Stromal cell of bone marrow (primary cell): ENCODE results near the gene TPBGL.
"Not testable (repeated sequence)": the region's sequence is repeated elsewhere in the genome, so short reads cannot be mapped to it uniquely, and the experiment has no call there.

Source experiments
- DNase-seq: peaks from one replicate; pipeline ENCODE4 v3.0.0-alpha.2; 2012; ENCODE audit warnings: low read depth

The TPBGL gene

GRCh38 chr11:75272821-75273301 is 32.3 kb downstream of the TPBGL start:
- DNase-seq: no peak

DNA sequence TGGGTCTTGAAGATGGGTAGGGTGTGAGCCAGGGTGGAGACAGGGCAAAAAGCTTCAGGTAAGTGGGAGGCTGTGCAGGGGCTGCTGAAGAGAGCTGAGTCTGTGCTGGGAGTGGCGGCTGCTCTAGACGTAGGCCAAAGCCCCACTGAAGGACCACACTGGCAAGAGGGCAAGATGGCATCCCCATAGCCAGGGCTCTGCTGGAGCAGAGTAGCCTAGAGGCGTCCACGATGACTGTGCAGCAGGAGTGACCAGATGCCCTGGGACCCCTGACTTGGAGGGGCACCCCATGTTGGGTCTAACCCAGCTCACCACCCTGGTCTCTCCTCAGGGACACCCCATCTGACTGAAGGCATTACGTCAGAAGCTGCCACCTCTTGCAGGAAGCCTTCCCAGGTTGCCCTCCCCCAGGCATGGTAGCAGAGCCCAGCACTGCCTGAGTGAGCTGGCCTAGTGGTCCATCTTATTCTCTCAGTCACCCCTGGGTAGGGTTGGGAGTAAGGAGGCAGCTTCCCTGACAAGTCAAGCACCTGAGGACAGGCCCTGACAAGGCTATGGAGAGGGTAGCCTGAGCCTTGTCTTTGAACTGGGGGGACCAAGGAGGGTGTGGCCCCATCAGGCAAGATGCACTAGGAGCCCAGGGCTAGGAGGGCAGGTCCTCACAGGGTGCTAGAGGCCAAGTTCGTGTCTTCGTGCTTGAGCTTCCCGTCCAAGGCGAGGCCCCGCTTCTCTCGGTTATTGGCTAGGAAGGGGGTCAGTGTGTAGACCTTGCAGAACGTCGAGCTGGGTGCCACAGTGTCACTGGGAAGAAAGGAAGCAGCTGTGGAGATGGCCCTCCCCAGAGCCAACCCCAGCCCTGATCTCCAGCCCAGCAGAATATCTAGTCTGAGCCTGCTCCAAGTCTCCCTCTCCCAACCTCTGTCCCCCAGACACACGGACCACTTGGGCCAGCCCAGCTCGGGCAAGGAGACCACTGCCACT is 33.1 kb downstream of the TPBGL start:
- DNase-seq: no peak

- DNase-seq: not testable (repeated sequence)
Measured at GRCh38 chr11:75274716-75275115, 34.1 kb downstream of the TPBGL start.

GRCh38 chr11:75275581-75275980 is 35.0 kb downstream of the TPBGL start:
- DNase-seq: no peak

GRCh38 chr11:75276186-75276585 is 35.6 kb downstream of the TPBGL start:
- DNase-seq: no peak

GRCh38 chr11:75276686-75277085 is 36.1 kb downstream of the TPBGL start:
- DNase-seq: no peak

- no peak for DNase-seq
Measured at GRCh38 chr11:75277211-75277805, 36.7 kb downstream of the TPBGL start.

GRCh38 chr11:75277991-75278790 is 37.6 kb downstream of the TPBGL start:
- no peak for DNase-seq

DNA sequence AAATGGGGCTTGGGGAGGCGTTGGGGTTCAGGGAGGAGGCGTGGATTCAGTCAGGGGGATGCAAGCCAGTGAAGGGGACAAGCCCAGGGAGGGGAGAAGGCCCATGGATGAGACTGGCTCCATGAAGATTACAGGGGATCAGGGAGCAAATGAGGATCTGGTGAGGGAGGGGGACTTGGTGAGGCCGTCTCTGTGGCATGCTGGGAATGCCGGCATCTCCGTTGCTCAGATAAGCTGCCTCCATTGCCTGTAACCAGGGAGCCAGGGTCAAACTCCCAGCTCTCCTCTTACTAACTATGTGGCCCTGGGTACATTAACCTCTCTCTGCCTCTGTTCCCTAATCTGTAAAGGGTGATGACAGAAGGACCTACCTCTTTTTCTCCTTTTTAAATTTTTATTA is 38.7 kb downstream of the TPBGL start:
- no peak for DNase-seq

DNA sequence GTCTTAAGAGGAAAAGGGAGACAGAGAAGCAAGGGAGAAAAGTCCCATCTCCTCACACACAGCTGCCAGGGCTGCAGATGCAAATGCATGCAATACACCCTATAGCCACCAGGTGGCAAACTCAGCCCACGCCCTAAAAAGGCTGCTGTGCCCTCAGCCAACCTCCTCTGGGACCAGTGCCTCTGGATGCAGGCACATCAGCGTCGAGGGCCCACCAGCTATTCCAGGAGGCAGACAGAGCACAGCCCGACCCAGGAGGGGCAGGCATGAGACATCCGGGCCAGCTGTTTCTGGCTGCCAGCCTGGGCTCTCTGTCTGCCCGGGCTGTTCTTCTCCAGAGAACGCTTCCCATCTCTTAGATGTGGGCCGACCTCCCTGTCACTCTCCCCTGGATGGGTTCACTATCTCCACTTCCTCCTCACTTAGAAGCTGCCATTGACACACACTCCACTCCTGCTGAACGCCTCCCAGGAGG is 39.7 kb downstream of the TPBGL start:
- peak; percentile 35 for DNase-seq

GRCh38 chr11:75280770-75281468 is 40.3 kb downstream of the TPBGL start:
- DNase-seq: no peak

DNA sequence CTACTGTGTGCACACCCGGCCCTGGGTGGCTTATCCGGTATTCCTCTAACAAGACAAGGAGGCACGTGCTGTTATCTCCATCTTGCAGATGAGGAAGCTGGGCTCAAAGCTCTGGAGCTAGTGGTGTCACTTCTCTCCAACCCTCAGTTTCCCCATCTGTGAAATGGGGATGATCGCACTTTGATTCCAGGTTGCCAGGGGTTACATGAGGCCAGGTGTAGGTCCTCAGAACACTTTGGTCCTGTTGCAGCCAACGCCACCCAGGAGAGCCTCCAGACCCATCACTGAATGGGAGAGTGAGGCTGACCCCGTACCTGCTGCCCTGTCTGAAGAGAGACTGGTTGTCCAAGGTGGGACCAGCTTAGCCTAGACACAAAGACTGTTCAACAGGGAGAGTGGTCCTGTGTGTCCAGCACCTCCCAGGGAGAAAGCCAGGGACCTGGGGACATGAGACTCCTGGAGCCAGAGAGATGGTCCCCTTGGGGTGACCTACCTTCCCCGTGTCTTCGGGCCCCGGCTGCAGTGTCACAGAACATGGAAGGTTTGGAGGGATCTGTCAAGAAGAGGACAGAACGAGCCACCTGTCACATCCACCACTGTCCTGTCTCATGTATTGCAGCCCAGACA is 41.0 kb downstream of the TPBGL start:
- DNase-seq: no peak

DNA sequence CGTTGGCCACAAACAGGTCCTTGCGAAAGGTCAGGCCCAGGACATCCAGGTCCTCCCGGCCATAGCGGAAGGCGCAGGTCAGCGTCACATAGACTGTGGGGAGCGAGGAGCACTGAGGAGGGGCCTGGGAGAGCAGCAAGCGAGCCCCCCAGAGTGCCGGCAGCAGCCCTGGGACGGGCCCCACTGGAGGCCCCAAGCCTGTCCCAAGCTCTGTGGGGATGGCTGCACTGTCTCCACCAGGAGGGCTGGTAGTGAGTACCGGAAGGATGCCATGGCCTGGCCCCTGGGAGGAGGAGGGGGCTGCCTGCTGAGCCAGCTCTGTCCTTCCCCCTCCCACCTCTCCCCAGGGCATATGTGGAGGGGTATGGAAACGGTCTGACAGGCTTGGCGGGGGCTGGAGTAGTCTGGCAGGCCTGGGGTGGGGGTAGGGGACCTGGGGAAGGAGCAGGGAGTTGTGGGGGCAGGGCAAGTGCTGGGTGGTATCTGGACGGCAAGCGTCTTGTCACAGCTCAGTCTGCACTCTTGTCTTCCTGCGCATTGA is 42.9 kb downstream of the TPBGL start:
- DNase-seq: no peak

GRCh38 chr11:75285776-75286360 is 45.3 kb downstream of the TPBGL start:
- no peak for DNase-seq

GRCh38 chr11:75286826-75287465 is 46.4 kb downstream of the TPBGL start:
- DNase-seq: no peak

DNA sequence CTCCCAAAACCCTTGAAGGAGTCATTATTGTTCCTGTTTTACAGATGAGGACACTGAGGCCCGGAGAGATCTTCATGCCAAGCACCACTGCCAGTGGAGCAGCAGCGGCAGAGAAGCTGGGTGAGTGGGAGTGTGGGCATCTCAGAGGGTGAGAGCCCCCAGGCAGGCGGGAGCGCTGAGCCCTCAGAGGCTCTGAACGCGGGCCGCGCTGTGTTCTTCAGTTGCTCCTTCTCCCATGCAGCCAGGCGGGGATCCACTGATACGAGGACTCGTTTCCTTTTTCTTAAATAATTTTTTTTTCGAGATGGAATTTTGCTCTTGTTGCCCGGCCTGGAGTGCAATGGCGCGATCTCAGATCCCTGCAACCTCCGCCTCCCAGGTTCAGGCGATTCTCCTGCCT is 47.0 kb downstream of the TPBGL start:
- no peak for DNase-seq

DNA sequence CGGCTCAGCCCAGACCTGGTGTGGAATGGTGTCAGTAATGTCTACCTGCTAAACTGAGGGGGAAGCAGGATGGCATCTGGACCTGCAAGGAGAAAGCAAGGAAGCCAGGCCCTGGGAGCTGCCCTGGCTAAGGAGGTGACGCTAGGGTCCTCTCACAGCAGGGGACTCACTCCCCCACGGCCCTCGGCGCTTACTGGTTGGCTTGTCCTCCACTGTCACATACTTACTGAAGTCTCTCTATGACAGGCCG is 48.9 kb downstream of the TPBGL start:
- DNase-seq: no peak

GRCh38 chr11:75289919-75290318 is 49.3 kb downstream of the TPBGL start:
- DNase-seq: no peak

DNA sequence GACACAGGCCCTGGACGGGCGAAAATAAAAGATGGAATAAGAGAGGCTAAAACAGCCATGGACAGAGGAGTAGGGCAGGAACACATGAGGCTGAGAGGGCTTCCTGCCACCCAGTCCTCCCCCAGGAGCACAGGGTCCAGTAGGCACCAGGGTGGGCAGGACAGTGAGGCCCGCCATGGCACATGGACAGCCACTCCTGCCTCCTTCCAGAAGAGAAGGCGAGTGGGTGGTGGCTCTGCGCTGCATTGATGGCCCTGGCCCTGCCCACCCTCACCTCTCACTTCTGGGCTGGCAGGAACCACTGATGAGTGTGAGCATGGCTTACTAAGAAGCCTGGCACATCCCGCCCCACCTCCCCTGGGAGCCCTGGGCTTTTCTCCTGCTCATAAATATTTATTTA is 51.2 kb downstream of the TPBGL start:
- no peak for DNase-seq

DNA sequence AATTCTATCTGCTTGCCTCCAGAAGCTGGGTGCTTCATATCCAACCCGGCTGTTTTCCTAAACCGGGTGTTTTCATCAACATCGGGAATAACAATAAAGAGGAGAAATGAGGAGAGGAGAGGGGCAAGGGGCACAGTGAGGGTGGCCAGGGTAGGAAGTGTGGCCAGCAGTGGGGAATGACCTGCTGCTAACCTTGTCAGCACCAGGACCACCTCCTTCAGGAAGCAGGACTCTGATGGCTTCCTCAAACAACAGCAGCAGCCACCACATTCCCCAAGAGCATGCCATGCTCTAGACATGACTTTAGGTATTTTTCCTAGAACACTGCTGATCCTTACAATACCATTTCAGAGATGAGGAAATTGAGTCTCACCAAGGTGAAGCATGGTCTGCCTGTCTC is 52.4 kb downstream of the TPBGL start:
- DNase-seq: no peak
